ENCODE measurements around the gene FAM3C. TPM values are rescaled to one million over a fixed set of nuclear protein-coding genes. Genes with fewer than 3 reads are reported as not detected.

The FAM3C gene
- total RNA-seq, 5 donors from 2014 or later (not counting 1 experiment from before 2014, with no cell fraction given), result 8.8 to 21.8 (median 14.9) TPM

DNA sequence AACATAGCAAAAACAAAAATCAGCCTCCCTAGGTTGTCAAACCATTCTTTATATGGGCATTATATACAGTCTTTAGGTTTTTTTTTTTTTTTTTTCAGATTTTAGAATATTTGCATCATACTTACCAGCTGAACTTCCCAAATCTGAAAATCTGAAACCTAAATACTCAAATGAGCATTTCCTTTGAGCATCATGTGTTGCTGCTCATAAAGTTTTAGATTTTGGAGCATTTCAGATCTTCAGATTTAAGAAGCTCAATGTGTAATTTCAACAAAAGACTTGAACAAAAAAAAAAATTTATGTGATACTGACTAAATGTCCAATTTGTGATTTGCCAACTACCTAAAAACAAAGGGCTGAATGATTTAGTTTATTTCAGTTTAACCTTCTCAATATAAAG lies 13.6 kb downstream of the FAM3C start:
- peaks cover 7 to 13% of the 10 kb centered on the region in 2 donors for H3K36me3 ChIP-seq (ENCODE audit: control insufficient read depth in 2 of 2, extremely low read depth in 1 of 2, insufficient read depth in 1 of 2, low read length in 1 of 2)
- DNase-seq (no peak), ATAC-seq (replicated peaks in 1 of 4) (no peak)
- H3K9me3 Mint-ChIP-seq, result no peaks in the 10 kb centered on the region
- no peak overlapping the region for H3K27ac ChIP-seq (ENCODE audit: low read length)
- no peak overlapping the region for H3K27ac Mint-ChIP-seq
- H3K4me3 ChIP-seq (ENCODE audit: control insufficient read depth in 1 of 2, extremely low read depth in 1 of 2, low read length in 1 of 2), result no peak overlapping the region
- CTCF ChIA-PET, result interaction anchor here (0.6 to 2.4 kb wide), 7 partner anchors 12 to 176 kb away, joined by 3 to 9 read pairs (median 4); no protein-coding TSS in a partner anchor
- H3K4me3 Mint-ChIP-seq, result no peak overlapping the region
- POLR2A ChIA-PET, result interaction anchor here in 1 of 2 donors (0.6 kb wide), 3 partner anchors 15 to 47 kb away, joined by 5 to 6 read pairs (median 6); no protein-coding TSS in a partner anchor
- H3K9me3 ChIP-seq, result no peaks in the 10 kb centered on the region
- H3K27me3 Mint-ChIP-seq, result no peaks in the 10 kb centered on the region
- H3K27me3 ChIP-seq (replicated peaks in 1 of 2; ENCODE audit: control insufficient read depth in 2 of 2, extremely low read depth in 1 of 2, insufficient read depth in 2 of 2, low read length in 1 of 2), result no peaks in the 10 kb centered on the region
- peaks cover 43 to 56% (median 48%) of the 10 kb centered on the region in 3 donors for H3K4me1 Mint-ChIP-seq
- peaks cover 2 to 13% of the 10 kb centered on the region in 2 experiments for H3K4me1 ChIP-seq (ENCODE audit: control insufficient read depth in 1 of 2, extremely low read depth in 1 of 2, insufficient read depth in 2 of 2, low read length in 2 of 2)
- H3K36me3 Mint-ChIP-seq, result peaks cover 23% of the 10 kb centered on the region

DNA sequence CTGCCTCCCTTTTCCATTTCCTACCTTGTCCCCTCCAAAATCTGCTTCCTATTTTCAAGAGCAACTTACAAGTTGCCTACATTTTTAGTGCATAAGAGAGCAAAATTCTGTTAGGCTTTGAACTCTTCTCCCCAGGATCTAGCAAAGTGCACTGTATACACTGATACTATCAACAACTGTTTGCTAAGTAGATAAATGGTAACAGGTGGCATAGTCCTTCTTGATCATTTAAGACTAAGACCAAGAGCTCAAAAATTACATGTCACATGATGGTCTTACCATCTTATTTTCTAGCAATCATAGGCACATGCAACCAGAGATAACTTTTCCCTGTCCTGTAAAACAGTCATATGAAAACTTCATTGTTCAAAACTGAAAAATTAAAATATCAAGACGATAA lies 16.2 kb downstream of the FAM3C start:
- no peak overlapping the region for H3K4me3 ChIP-seq (ENCODE audit: control insufficient read depth in 1 of 2, extremely low read depth in 1 of 2, low read length in 1 of 2)
- CTCF ChIA-PET, result interaction anchor here (0.5 to 2.2 kb wide), 10 partner anchors 8 to 32 kb away, joined by 3 to 15 read pairs (median 4); partner anchors contain the start of gene FAM3C (in 1 of the 2)
- ATAC-seq (replicated peaks in 1 of 4) (no peak), DNase-seq (no peak)
- H3K9me3 Mint-ChIP-seq, result no peaks in the 10 kb centered on the region
- no peaks in the 10 kb centered on the region for H3K9me3 ChIP-seq
- WGBS (ENCODE audit: insufficient coverage), result 60% methylated on average over 1 of the region's 1 CpG
- no peak overlapping the region for H3K27ac ChIP-seq (ENCODE audit: low read length)
- H3K36me3 ChIP-seq (ENCODE audit: control insufficient read depth in 2 of 2, extremely low read depth in 1 of 2, insufficient read depth in 1 of 2, low read length in 1 of 2), result peaks cover 7 to 33% of the 10 kb centered on the region in 2 donors
- H3K4me1 Mint-ChIP-seq, result peaks cover 27 to 40% (median 27%) of the 10 kb centered on the region in 3 donors
- H3K36me3 Mint-ChIP-seq, result peaks cover 41% of the 10 kb centered on the region
- POLR2A ChIA-PET, result interaction anchor here in 1 of 2 donors (0.6 kb wide), 1 partner anchor 10 kb away, joined by 8 read pairs; no protein-coding TSS in a partner anchor
- no peaks in the 10 kb centered on the region for H3K27me3 ChIP-seq (replicated peaks in 1 of 2; ENCODE audit: control insufficient read depth in 2 of 2, extremely low read depth in 1 of 2, insufficient read depth in 2 of 2, low read length in 1 of 2)
- H3K4me1 ChIP-seq (ENCODE audit: control insufficient read depth in 1 of 2, extremely low read depth in 1 of 2, insufficient read depth in 2 of 2, low read length in 2 of 2), result peaks cover 2 to 3% of the 10 kb centered on the region in 2 experiments
- no peak overlapping the region for H3K4me3 Mint-ChIP-seq
- no peaks in the 10 kb centered on the region for H3K27me3 Mint-ChIP-seq
- peak overlapping the region in 1 of 2 donors; percentile 37 for H3K27ac Mint-ChIP-seq

DNA sequence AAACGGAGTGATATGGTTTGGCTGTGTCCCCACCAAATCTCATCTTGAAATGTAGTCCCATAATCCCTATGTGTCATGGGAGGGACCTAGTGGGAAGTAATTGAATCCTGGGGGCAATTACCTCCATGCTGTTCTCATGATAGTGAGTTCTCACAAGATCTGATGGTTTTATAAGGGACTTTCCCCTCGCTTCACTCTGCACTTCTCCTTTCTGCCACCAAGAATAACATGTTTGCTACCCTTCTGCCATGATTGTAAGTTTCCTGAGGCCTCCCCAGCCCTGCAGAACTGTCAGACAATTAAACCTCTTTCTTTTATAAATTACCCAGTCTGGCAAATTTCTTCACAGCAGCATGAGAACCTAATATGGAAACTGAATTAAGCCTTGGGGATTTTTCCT lies 19.1 kb downstream of the FAM3C start:
- POLR2A ChIA-PET, result no interaction called here
- no peaks in the 10 kb centered on the region for H3K9me3 ChIP-seq
- no peaks in the 10 kb centered on the region for H3K27me3 ChIP-seq (replicated peaks in 1 of 2; ENCODE audit: control insufficient read depth in 2 of 2, extremely low read depth in 1 of 2, insufficient read depth in 2 of 2, low read length in 1 of 2)
- Mint-ChIP-seq H3K4me3 (no peak overlapping the region), H3K36me3 (peaks cover 46% of the 10 kb centered on the region), H3K4me1 (peaks cover 15 to 31% (median 18%) of the 10 kb centered on the region in 3 donors), H3K27me3 (no peaks in the 10 kb centered on the region), H3K9me3 (no peaks in the 10 kb centered on the region), H3K27ac (no peak overlapping the region)
- 100% methylated on average over 1 of the region's 2 CpGs for WGBS (ENCODE audit: insufficient coverage)
- H3K4me1 ChIP-seq (ENCODE audit: control insufficient read depth in 1 of 2, extremely low read depth in 1 of 2, insufficient read depth in 2 of 2, low read length in 2 of 2), result no peaks in the 10 kb centered on the region
- DNase-seq (no peak), ATAC-seq (replicated peaks in 1 of 4) (no peak)
- CTCF ChIA-PET, result no interaction called here
- no peak overlapping the region for H3K27ac ChIP-seq (ENCODE audit: low read length)
- H3K36me3 ChIP-seq (ENCODE audit: control insufficient read depth in 2 of 2, extremely low read depth in 1 of 2, insufficient read depth in 1 of 2, low read length in 1 of 2), result peaks cover 7 to 33% of the 10 kb centered on the region in 2 donors
- H3K4me3 ChIP-seq (ENCODE audit: control insufficient read depth in 1 of 2, extremely low read depth in 1 of 2, low read length in 1 of 2), result no peak overlapping the region

DNA sequence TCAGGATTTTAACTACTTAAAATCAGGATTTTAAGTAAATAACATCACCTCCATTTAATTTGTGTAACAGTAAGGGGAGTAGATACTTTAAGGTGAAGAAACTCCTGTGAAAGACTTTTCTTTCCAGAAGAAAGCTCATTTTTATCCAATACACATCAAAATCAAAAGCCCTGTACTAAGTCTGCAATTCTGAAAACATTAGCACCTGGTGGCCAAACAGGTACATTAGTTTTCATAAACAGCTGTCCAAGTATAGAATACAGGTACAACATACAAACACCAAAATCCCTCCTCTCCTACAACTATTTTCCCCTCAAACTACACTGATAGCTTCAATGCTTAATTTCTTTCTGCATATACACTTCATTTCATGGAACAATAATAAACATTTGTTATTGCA lies 22.9 kb downstream of the FAM3C start:
- no peaks in the 10 kb centered on the region for H3K9me3 ChIP-seq
- H3K4me1 ChIP-seq (ENCODE audit: control insufficient read depth in 1 of 2, extremely low read depth in 1 of 2, insufficient read depth in 2 of 2, low read length in 2 of 2), result no peaks in the 10 kb centered on the region
- peak overlapping the region; percentile 27 for H3K27ac ChIP-seq (ENCODE audit: low read length)
- H3K4me1 Mint-ChIP-seq, result peaks cover 19 to 41% (median 26%) of the 10 kb centered on the region in 3 donors
- peaks cover 36% of the 10 kb centered on the region for H3K36me3 Mint-ChIP-seq
- no peaks in the 10 kb centered on the region for H3K27me3 ChIP-seq (replicated peaks in 1 of 2; ENCODE audit: control insufficient read depth in 2 of 2, extremely low read depth in 1 of 2, insufficient read depth in 2 of 2, low read length in 1 of 2)
- H3K4me3 Mint-ChIP-seq, result no peak overlapping the region
- H3K9me3 Mint-ChIP-seq, result no peaks in the 10 kb centered on the region
- no peak overlapping the region for H3K27ac Mint-ChIP-seq
- ATAC-seq (replicated peaks in 1 of 4), result no peak
- POLR2A ChIA-PET, result interaction anchor here in 1 of 2 donors (0.6 to 0.8 kb wide), 2 partner anchors 50 to 65 kb away, joined by 3 read pairs; no protein-coding TSS in a partner anchor
- H3K27me3 Mint-ChIP-seq, result no peaks in the 10 kb centered on the region
- H3K4me3 ChIP-seq (ENCODE audit: control insufficient read depth in 1 of 2, extremely low read depth in 1 of 2, low read length in 1 of 2), result no peak overlapping the region
- peaks cover 2 to 28% of the 10 kb centered on the region in 2 donors for H3K36me3 ChIP-seq (ENCODE audit: control insufficient read depth in 2 of 2, extremely low read depth in 1 of 2, insufficient read depth in 1 of 2, low read length in 1 of 2)
- no peak for DNase-seq
- CTCF ChIA-PET, result interaction anchor here (0.5 to 3.9 kb wide), 12 partner anchors 13 to 183 kb away, joined by 3 to 35 read pairs (median 5); partner anchors contain the start of gene FAM3C (in 2 of the 2)

DNA sequence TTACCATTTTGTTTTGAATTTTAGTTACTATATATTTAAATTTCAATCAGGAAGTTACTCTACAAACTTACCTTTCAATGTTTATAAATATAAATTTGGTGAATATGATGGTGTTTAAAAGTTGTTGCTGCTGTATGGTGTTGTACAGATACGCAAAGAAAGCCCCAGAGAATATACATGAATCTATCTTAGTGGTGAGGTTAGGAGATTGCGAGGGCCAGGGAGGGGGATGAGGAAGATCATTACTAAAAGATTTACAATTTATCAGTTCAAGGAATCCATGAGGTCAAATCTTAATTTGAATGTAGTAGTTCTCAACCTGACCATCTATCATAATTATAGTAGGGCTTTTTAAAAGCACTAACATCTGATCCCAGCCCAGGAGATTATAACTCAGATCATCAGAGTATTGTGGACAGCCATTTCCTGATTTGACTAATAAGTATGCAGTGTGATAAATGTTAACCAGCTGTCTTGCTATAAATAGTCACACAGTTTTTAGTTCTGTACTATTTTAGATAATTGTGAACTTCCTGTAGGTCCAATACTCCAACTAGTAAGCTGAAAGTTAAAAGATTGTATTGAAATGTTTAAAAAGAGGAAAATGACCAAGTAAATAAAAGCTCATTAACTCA lies 23.6 kb downstream of the FAM3C start:
- DNase-seq (peak in 1 of 35 experiments; percentile 22), ATAC-seq (replicated peaks in 1 of 4) (peak in 2 of 4 experiments; percentile 32 to 49)
- H3K36me3 Mint-ChIP-seq, result peaks cover 34% of the 10 kb centered on the region
- H3K4me3 Mint-ChIP-seq, result peak overlapping the region in 1 of 3 donors; percentile 34
- no peaks in the 10 kb centered on the region for H3K9me3 ChIP-seq
- H3K27ac ChIP-seq (ENCODE audit: low read length), result peak overlapping the region; percentile 27
- H3K27me3 Mint-ChIP-seq, result no peaks in the 10 kb centered on the region
- CTCF ChIA-PET, result interaction anchor here (0.5 to 3.9 kb wide), 15 partner anchors 8 to 397 kb away, joined by 3 to 35 read pairs (median 5); partner anchors contain the start of gene FAM3C (in 2 of the 2)
- no peak overlapping the region for H3K4me3 ChIP-seq (ENCODE audit: control insufficient read depth in 1 of 2, extremely low read depth in 1 of 2, low read length in 1 of 2)
- no peaks in the 10 kb centered on the region for H3K4me1 ChIP-seq (ENCODE audit: control insufficient read depth in 1 of 2, extremely low read depth in 1 of 2, insufficient read depth in 2 of 2, low read length in 2 of 2)
- POLR2A ChIA-PET, result interaction anchor here in 1 of 2 donors (0.8 kb wide), 1 partner anchor 65 kb away, joined by 3 read pairs; no protein-coding TSS in a partner anchor
- H3K27me3 ChIP-seq (replicated peaks in 1 of 2; ENCODE audit: control insufficient read depth in 2 of 2, extremely low read depth in 1 of 2, insufficient read depth in 2 of 2, low read length in 1 of 2), result no peaks in the 10 kb centered on the region
- H3K4me1 Mint-ChIP-seq, result peaks cover 19 to 41% (median 26%) of the 10 kb centered on the region in 3 donors
- WGBS (ENCODE audit: insufficient coverage), result no CpG with 5 or more reads among the region's 2 CpGs
- peak overlapping the region; percentile 9 to 63 for H3K27ac Mint-ChIP-seq
- no peaks in the 10 kb centered on the region for H3K9me3 Mint-ChIP-seq
- H3K36me3 ChIP-seq (ENCODE audit: control insufficient read depth in 2 of 2, extremely low read depth in 1 of 2, insufficient read depth in 1 of 2, low read length in 1 of 2), result peaks cover 0 to 22% of the 10 kb centered on the region in 2 donors

DNA sequence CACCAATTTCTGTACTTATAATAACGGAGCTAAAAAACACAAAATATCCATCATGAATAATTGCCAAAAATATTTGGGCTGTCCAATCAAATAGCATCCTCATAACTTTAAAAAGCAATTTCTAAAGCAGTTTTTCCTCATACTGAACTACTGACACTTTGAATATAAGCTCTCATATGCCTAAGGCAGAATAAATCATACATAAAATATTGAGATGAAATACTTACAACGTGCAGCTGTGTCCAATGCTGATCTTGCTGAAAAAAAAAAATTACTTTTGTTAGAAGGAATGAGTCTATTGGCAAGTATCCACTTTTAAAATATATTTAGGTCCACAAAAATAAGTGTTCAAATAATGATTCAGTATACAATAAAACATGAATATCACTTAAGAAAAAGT lies 24.2 kb downstream of the FAM3C start:
- no peak for ATAC-seq (replicated peaks in 1 of 4)
- WGBS (ENCODE audit: insufficient coverage), result 83% methylated on average over 1 of the region's 2 CpGs
- ChIA-PET CTCF (interaction anchor here (0.9 to 3.9 kb wide), 5 partner anchors 8 to 59 kb away, joined by 3 to 35 read pairs (median 3); partner anchors contain the start of gene FAM3C (in 2 of the 2)), POLR2A (no interaction called here)
- peaks cover 19 to 42% (median 28%) of the 10 kb centered on the region in 3 donors for H3K4me1 Mint-ChIP-seq
- H3K4me3 Mint-ChIP-seq, result no peak overlapping the region
- peaks cover 0 to 20% of the 10 kb centered on the region in 2 donors for H3K36me3 ChIP-seq (ENCODE audit: control insufficient read depth in 2 of 2, extremely low read depth in 1 of 2, insufficient read depth in 1 of 2, low read length in 1 of 2)
- peaks cover 28% of the 10 kb centered on the region for H3K36me3 Mint-ChIP-seq
- no peaks in the 10 kb centered on the region for H3K4me1 ChIP-seq (ENCODE audit: control insufficient read depth in 1 of 2, extremely low read depth in 1 of 2, insufficient read depth in 2 of 2, low read length in 2 of 2)
- no peaks in the 10 kb centered on the region for H3K27me3 ChIP-seq (replicated peaks in 1 of 2; ENCODE audit: control insufficient read depth in 2 of 2, extremely low read depth in 1 of 2, insufficient read depth in 2 of 2, low read length in 1 of 2)
- no peak for DNase-seq
- no peaks in the 10 kb centered on the region for H3K9me3 ChIP-seq
- H3K27ac ChIP-seq (ENCODE audit: low read length), result no peak overlapping the region
- H3K27ac Mint-ChIP-seq, result peak overlapping the region; percentile 50
- H3K4me3 ChIP-seq (ENCODE audit: control insufficient read depth in 1 of 2, extremely low read depth in 1 of 2, low read length in 1 of 2), result no peak overlapping the region
- H3K27me3 Mint-ChIP-seq, result no peaks in the 10 kb centered on the region
- no peaks in the 10 kb centered on the region for H3K9me3 Mint-ChIP-seq

Data from T-cell (primary cell).